ENCODE data around the gene ANLN.

- TF ChIP-seq, protein P1, sequence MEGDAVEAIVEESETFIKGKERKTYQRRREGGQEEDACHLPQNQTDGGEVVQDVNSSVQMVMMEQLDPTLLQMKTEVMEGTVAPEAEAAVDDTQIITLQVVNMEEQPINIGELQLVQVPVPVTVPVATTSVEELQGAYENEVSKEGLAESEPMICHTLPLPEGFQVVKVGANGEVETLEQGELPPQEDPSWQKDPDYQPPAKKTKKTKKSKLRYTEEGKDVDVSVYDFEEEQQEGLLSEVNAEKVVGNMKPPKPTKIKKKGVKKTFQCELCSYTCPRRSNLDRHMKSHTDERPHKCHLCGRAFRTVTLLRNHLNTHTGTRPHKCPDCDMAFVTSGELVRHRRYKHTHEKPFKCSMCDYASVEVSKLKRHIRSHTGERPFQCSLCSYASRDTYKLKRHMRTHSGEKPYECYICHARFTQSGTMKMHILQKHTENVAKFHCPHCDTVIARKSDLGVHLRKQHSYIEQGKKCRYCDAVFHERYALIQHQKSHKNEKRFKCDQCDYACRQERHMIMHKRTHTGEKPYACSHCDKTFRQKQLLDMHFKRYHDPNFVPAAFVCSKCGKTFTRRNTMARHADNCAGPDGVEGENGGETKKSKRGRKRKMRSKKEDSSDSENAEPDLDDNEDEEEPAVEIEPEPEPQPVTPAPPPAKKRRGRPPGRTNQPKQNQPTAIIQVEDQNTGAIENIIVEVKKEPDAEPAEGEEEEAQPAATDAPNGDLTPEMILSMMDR (IDR thresholded peaks at IDR 0.05 in 4 of 5, conservative IDR thresholded peaks at IDR 0.05 in 1 of 5): no peak
- no peak for TF ChIP-seq POLR2A (IDR thresholded peaks at IDR 0.05)
Observed at GRCh38 chr7:36416251-36416650, 26.6 kb downstream of the ANLN start.
